SK-N-SH (cell line): ENCODE measurements around the gene AFAP1. TPM values are rescaled to one million over a fixed set of nuclear protein-coding genes. Genes with fewer than 3 reads are reported as not detected.
A peak's percentile ranks its signal among the peaks of the same experiment; 100 is the strongest.

ENCODE experiments used
- CTCF ChIA-PET: fragments of 300-600, 350-600 bp; formaldehyde crosslinking; extraction: SDS; loops from one replicate; lab custom pipeline; 2021; lab: Yijun Ruan, JAX
- POLR2A ChIA-PET: fragments of 350-600 bp; sonication (Branson Sonifier 250); formaldehyde crosslinking; extraction: SDS; loops from one replicate; lab custom pipeline; 2020; ENCODE audit warnings: antibody characterized with exemption, inconsistent platforms; lab: Yijun Ruan, JAX
- DNase-seq: peaks from one replicate; pipeline ENCODE4 v3.0.0; 2012
- H2AFZ ChIP-seq: fragments of 200-600 bp; sonication (generic); 2 replicates; pipeline ENCODE4 v1.8.1; 2016; ENCODE audit warnings: antibody characterized with exemption, mild to moderate bottlenecking, low read depth
- H3F3A ChIP-seq: fragments of 200-600 bp; sonication (generic); replicated peaks from 2 replicates; pipeline ENCODE3; 2016; ENCODE audit warnings: antibody characterized with exemption, mild to moderate bottlenecking; ENCODE audit not compliant: insufficient read depth
- H3K27ac ChIP-seq, 2 experiments: fragments of 200-500 bp in 1 of 2; fragments of 200-600 bp in 1 of 2; sonication (Bioruptor generic) in 1 of 2; sonication (generic), shearing (Covaris generic) in 1 of 2; 2 replicates each; pipeline versions ENCODE4 v1.5.1 to v1.6.1; 2014 to 2016; ENCODE audit warnings: low read depth in 2 of 2, inconsistent platforms in 1 of 2, low read length in 1 of 2, mild to moderate bottlenecking in 1 of 2, mixed read lengths in 1 of 2
- H3K27me3 ChIP-seq: fragments of 200-600 bp; sonication (generic), shearing (Covaris generic); 2 replicates; pipeline ENCODE4 v1.6.1; 2016; ENCODE audit warnings: mixed run types; ENCODE audit not compliant: insufficient read depth
- H3K36me3 ChIP-seq, 2 experiments: fragments of 200-500 bp in 1 of 2; fragments of 200-600 bp in 1 of 2; sonication (Bioruptor generic) in 1 of 2; sonication (generic) in 1 of 2; replicated peaks in 1 of 2; 2 replicates each; pipeline versions ENCODE3 to v1.5.1; 2014 to 2016; ENCODE audit warnings: low read length in 1 of 2, mild to moderate bottlenecking in 1 of 2; ENCODE audit not compliant: insufficient read depth in 2 of 2, control insufficient read depth in 1 of 2
- H3K4me1 ChIP-seq, 2 experiments: fragments of 200-500 bp in 1 of 2; fragments of 200-600 bp in 1 of 2; sonication (Bioruptor generic) in 1 of 2; sonication (generic), shearing (Covaris generic) in 1 of 2; 2 replicates each; pipeline versions ENCODE4 v1.5.1 to v1.6.1; 2014 to 2016; ENCODE audit warnings: low read depth in 1 of 2, low read length in 1 of 2, mixed run types in 1 of 2; ENCODE audit not compliant: insufficient read depth in 2 of 2, control insufficient read depth in 1 of 2
- H3K4me2 ChIP-seq: fragments of 200-600 bp; sonication (generic), shearing (Covaris generic); 2 replicates; pipeline ENCODE4 v1.6.1; 2017; ENCODE audit warnings: mixed run types
- H3K4me3 ChIP-seq, 2 experiments: fragments of 200-500 bp in 1 of 2; fragments of 200-600 bp in 1 of 2; sonication (Bioruptor generic) in 1 of 2; sonication (generic), shearing (Covaris generic) in 1 of 2; 2 replicates each; pipeline versions ENCODE4 v1.5.1 to v1.8.1; 2014 to 2016; ENCODE audit warnings: low read depth in 2 of 2, inconsistent platforms in 1 of 2, low read length in 1 of 2, mild to moderate bottlenecking in 1 of 2, mixed read lengths in 1 of 2, moderate library complexity in 1 of 2
- H3K79me2 ChIP-seq: fragments of 200-600 bp; sonication (generic); 2 replicates; pipeline ENCODE4 v1.8.1; 2017; ENCODE audit warnings: mild to moderate bottlenecking; ENCODE audit not compliant: insufficient read depth
- H3K9ac ChIP-seq: fragments of 200-600 bp; sonication (generic); 2 replicates; pipeline ENCODE4 v1.6.1; 2017; ENCODE audit warnings: mixed run types
- H3K9me2 ChIP-seq: fragments of 200-600 bp; sonication (generic); 2 replicates; pipeline ENCODE4 v1.6.1; 2017; ENCODE audit warnings: mixed run types
- H3K9me3 ChIP-seq: fragments of 200-600 bp; sonication (generic); 2 replicates; pipeline ENCODE4 v1.6.1; 2017; ENCODE audit warnings: mixed run types, mild to moderate bottlenecking, moderate library complexity
- H4K20me1 ChIP-seq: fragments of 200-600 bp; sonication (generic); 2 replicates; pipeline ENCODE4 v1.6.1; 2017; ENCODE audit warnings: mild to moderate bottlenecking, mixed run types; ENCODE audit not compliant: insufficient read depth
- FOSL2 ChIP-seq: IDR thresholded peaks from 2 replicates; pipeline ENCODE4 v1.4.0; 2012; ENCODE audit warnings: low read depth, mild to moderate bottlenecking, moderate library complexity, borderline replicate concordance
- IRF3 ChIP-seq: fragments of 150-350 bp; IDR thresholded peaks from 2 replicates; pipeline ENCODE4 v1.6.1; 2016; ENCODE audit warnings: mild to moderate bottlenecking, low read depth, low read length
- JUND ChIP-seq: IDR thresholded peaks from 2 replicates; pipeline ENCODE4 v1.4.0; 2012
- PBX3 ChIP-seq: IDR thresholded peaks from 2 replicates; pipeline ENCODE4; 2012
- POLR2AphosphoS5 ChIP-seq: IDR thresholded peaks from 2 replicates; pipeline ENCODE4 v1.6.1; 2012; ENCODE audit warnings: low read depth, low read length
- SIN3A ChIP-seq: IDR thresholded peaks from 2 replicates; pipeline ENCODE4 v1.6.1; 2012; ENCODE audit warnings: low read depth, mild to moderate bottlenecking, low read length, moderate library complexity, borderline replicate concordance
- TEAD4 ChIP-seq: IDR thresholded peaks from 2 replicates; pipeline ENCODE4 v1.4.0; 2012; ENCODE audit warnings: mild to moderate bottlenecking, borderline replicate concordance; ENCODE audit not compliant: insufficient read depth
- ZBTB33 ChIP-seq: IDR thresholded peaks from 2 replicates; pipeline ENCODE4 v1.4.0; 2012; ENCODE audit warnings: low read depth, borderline replicate concordance
- WGBS: methylation state at CpG from one replicate; pipeline ENCODE4 v1.1.6; 2017; ENCODE audit warnings: low lambda C conversion rate; 5-methylcytosine and 5-hydroxymethylcytosine counted together
- polyA plus RNA-seq, 3 experiments: library from polyadenylated mRNA; depleted of rRNA; stranded (reverse); fragments of >200 nt; gene quantifications; 2 replicates each; pipeline ENCODE4 v1.2.3, GENCODE V29; 2012

Gene AFAP1
- polyA plus RNA-seq, 1 of the 3 experiments (the other 2 are of a cell fraction): 67.9 TPM

GRCh38 chr4:7788193-7788592, 151.5 kb downstream of the AFAP1 start:
- Histone ChIP-seq H3K36me3 (peaks cover 73 to 79% of the 10 kb centered on the region in 2 experiments), H3K27ac (peak overlapping the region in 1 of 2 experiments; percentile 22; a peak in 2 of 4 replicates)
- CTCF ChIA-PET: interaction anchor here (0.6 to 8.9 kb wide), 3 partner anchors 16 to 141 kb away, joined by 3 to 66 read pairs (median 4); no protein-coding TSS in a partner anchor

More at GRCh38 chr4:7788193-7788592, 151.5 kb downstream of the AFAP1 start:
- Histone ChIP-seq H3K4me2 (no peak overlapping the region), H3K9ac (no peak overlapping the region), H3K4me3 (no peak overlapping the region), H3K27me3 (no peaks in the 10 kb centered on the region), H3K79me2 (peaks cover 89% of the 10 kb centered on the region), H3F3A (peaks cover 54% of the 10 kb centered on the region), H4K20me1 (peaks cover 46% of the 10 kb centered on the region), H3K4me1 (peaks cover 38% of the 10 kb centered on the region in 2 experiments), H3K9me3 (no peaks in the 10 kb centered on the region), H2AFZ (no peak overlapping the region), H3K9me2 (no peaks in the 10 kb centered on the region)
- TF ChIP-seq ZBTB33: no peak
- TF ChIP-seq FOSL2: no peak
- TF ChIP-seq POLR2AphosphoS5: no peak
- TF ChIP-seq TEAD4: no peak
- TF ChIP-seq JUND: no peak
- TF ChIP-seq PBX3: no peak
- no peak for TF ChIP-seq IRF3
- TF ChIP-seq SIN3A: no peak
- POLR2A ChIA-PET: no interaction called here
- WGBS: 95% methylated on average over 17 of the region's 17 CpGs
- DNase-seq: no peak
